Frontal cortex (tissue), 4 donors: Measurements from ENCODE around the gene PDE10A. TPM values are rescaled to one million over a fixed set of nuclear protein-coding genes. Genes with fewer than 3 reads are reported as not detected.

Source experiments
- DNase-seq, 2 donors: peaks; one replicate each; pipeline ENCODE4 v3.0.0; 2012; ENCODE audit warnings: low spot score in 2 of 2
- FAIRE-seq: peaks from 2 replicates; lab custom pipeline; 2012; peaks lifted over from hg19 to GRCh38; lab: Jason Lieb, UNC
- small RNA-seq: library from RNA; depleted of rRNA; stranded (forward); fragments of <200 nt; gene quantifications from one replicate; pipeline ENCODE3, GENCODE V24; 2014
- total RNA-seq: library from RNA; depleted of rRNA; stranded (reverse); fragments of >200 nt; gene quantifications from one replicate; pipeline ENCODE4 v1.2.3, GENCODE V29; 2014
- donor health status: control.
- donor health status: control.
- donor health status: control.

The PDE10A gene
- total RNA-seq, 1 donor from 2014 or later: 126 TPM

DNA sequence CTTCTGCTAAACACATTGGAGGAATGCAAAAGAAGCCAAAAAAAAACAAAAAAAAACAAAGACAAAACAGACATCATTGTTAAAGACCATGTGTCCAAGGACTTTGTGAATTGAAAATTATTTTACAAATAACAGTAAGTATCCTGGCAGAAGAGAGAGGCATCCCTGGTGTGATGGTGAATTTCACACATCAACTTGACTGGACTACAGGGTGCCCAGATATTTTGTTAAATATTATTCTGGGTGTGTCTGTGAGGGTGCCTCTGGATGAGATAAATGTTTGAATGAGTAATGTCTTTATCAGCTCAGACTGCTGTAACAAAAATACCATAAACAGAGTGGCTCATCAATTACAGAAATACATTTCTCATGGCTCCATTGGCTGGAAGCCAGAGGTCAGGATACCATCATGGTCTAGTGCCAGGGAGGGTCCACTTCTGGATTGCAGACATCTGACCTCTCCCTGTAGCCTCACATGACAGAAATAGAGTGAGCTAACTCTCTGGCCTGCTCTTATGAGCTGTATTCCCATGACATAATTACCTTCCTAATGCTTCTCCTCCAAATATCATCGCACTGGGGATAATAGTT lies 341.4 kb downstream of the PDE10A start:
- FAIRE-seq: no peak
- no peak for DNase-seq

GRCh38 chr6:165321150-165321549 lies 341.9 kb downstream of the PDE10A start:
- DNase-seq (no peak), FAIRE-seq (no peak)

GRCh38 chr6:165317723-165318122 lies 345.3 kb downstream of the PDE10A start:
- DNase-seq (no peak), FAIRE-seq (no peak)

- FAIRE-seq (no peak), DNase-seq (peak in 1 of 2 donors; percentile 52)
These were observed 353.9 kb downstream of the PDE10A start, which contains the start of gene C6orf118 for GRCh38 chr6:165308926-165309731. Gene C6orf118 (minus strand): TSS chr6:165309605. CDS start chr6:165309586, 19 bp downstream.

DNA sequence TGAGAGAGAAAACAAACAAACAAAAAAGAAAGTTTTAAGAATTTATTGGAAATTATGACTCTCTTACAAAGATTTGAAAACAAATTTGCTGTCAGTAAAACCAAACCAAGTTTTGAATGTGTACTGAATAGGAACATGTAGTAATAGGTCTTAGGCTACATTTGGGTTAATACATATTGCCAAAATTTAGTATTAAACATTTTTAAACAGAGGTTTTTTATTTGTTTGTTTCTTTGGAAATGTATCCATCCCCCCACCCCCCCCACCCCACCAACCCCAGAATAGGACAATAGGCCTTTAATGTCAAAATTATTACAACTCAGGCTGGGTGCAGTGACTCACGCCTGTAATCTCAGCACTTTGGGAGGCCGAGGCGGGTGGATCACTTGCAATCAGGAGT lies 356.1 kb downstream of the PDE10A start:
- FAIRE-seq (no peak), DNase-seq (no peak)

DNA sequence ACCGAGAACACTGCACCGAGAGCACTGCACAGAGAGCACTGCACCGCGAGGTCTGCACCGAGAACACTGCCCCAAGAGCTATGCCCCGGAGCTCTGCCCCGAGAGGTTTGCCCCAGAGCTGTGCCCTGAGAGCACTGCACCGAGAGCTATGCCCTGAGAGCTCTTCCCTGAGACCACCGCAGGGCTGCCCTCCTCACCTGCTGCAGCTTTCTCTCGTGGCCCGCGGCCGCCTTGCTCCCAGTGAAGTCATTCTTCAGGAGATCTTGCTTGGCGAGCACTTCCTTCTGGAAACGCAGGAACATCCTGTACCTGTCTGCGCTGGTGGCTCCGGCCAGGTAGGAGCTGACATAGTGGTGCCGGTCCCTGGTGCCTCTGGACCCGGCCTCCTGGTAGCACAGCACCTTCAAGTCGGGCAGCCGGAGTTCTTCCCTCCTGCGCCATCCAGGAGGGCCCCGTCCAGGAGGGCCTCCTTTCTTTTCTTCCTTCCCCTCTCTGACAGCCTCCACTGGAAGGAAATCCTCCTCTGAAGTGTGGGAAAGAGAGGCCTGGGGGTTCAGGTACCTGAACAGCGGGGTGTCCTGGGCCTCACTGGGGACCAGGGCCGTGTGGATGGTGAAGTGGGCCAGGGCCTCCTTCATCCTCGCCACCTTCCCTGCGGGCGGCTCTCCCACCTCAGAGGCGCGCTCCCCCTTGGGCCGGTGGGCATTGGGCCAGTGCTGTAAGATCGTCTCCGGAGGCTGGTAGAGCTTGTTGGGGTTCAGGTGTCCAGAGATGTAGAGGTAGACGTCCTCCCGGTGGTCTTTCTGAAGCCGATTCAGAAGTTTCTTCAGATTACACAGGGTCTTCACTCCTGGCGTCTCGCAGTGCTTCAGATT lies 361.4 kb downstream of the PDE10A start:
- DNase-seq: no peak
- FAIRE-seq: no peak

GRCh38 chr6:165300422-165300936 lies 362.6 kb downstream of the PDE10A start:
- DNase-seq (no peak), FAIRE-seq (no peak)

- FAIRE-seq (no peak), DNase-seq (no peak)
These were observed 364.2 kb downstream of the PDE10A start for GRCh38 chr6:165298875-165299274.

DNA sequence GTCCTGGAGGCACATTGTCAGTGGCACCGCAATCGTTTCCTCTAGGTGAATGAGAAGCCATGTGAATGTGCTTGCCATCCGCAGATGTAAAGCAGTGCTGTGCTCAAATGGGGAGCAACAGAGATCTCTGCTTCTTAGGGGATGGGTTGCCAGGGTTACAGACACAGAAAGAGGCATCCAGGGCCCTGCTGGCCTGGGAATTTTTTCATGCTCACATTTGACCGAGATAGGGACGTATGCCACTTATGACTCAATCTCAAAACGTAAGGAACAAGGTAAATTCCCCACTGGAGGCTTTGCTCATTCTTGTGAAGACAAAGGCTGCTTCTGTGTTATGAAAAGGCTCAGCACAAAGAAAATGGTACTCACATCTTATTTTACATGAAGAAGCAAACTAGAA lies 364.6 kb downstream of the PDE10A start:
- no peak for DNase-seq

GRCh38 chr6:165292657-165293056 lies 370.4 kb downstream of the PDE10A start:
- no peak for FAIRE-seq
- DNase-seq: no peak

More for the DNA sequence above, 364.6 kb downstream of the PDE10A start:
- FAIRE-seq: no peak

Small RNAs within 50 kb of the gene (small RNA-seq; reads per million reads assigned to genes)
- gene RNA5SP226: 0.08 reads per million
